A673 (cell line): ENCODE measurements around the gene CHD9.

ENCODE experiments used
- CTCF ChIP-seq: fragments of 300-800, 200-600 bp; sonication (generic); conservative IDR thresholded peaks from 2 replicates; pipeline ENCODE4 v1.5.1; 2017; ENCODE audit warnings: low read depth, mild to moderate bottlenecking, antibody characterized with exemption, low read length, moderate library complexity, mixed read lengths
- EZH2 ChIP-seq: fragments of 200-600 bp; sonication (generic); IDR thresholded peaks from 2 replicates; pipeline ENCODE4 v1.6.1; 2017; ENCODE audit warnings: borderline replicate concordance, low read depth, mild to moderate bottlenecking, mixed read lengths, antibody characterized with exemption, low read length; ENCODE audit not compliant: poor library complexity, severe bottlenecking

- TF ChIP-seq CTCF (no peak), EZH2 (no peak)
These were observed 17.0 kb downstream of the CHD9 start for GRCh38 chr16:53071748-53072301.
